ENCODE results near the gene TMEM214.

Gene TMEM214

GRCh38 chr2:27014771-27015433, 17.9 kb upstream of the TMEM214 start:
- in situ Hi-C loops (cut with HindIII; ENCODE audit: low sequenced_read_pairs), result no loop called here
- DNase-seq (ENCODE audit: low read depth), result no peak
- H3K4me3 ChIP-seq (ENCODE audit: low read depth, low read length), result no peak overlapping the region
- TF ChIP-seq CTCF (IDR thresholded peaks at IDR 0.05; ENCODE audit: low read depth, low read length, missing control alignments), result no peak

GRCh38 chr2:27016801-27017325, 15.9 kb upstream of the TMEM214 start:
- no peak overlapping the region for H3K4me3 ChIP-seq (ENCODE audit: low read depth, low read length)
- in situ Hi-C loops (cut with HindIII; ENCODE audit: low sequenced_read_pairs), result no loop called here
- peak; percentile 68 for DNase-seq (ENCODE audit: low read depth)
- TF ChIP-seq CTCF (IDR thresholded peaks at IDR 0.05; ENCODE audit: low read depth, low read length, missing control alignments), result peak; percentile 64

- no peak for TF ChIP-seq CTCF (IDR thresholded peaks at IDR 0.05; ENCODE audit: low read depth, low read length, missing control alignments)
- in situ Hi-C loops (cut with HindIII; ENCODE audit: low sequenced_read_pairs), result no loop called here
- H3K4me3 ChIP-seq (ENCODE audit: low read depth, low read length), result no peak overlapping the region
- no peak for DNase-seq (ENCODE audit: low read depth)
Observed at GRCh38 chr2:27018142-27018541, 14.6 kb upstream of the TMEM214 start.

GRCh38 chr2:27019459-27019858, 13.3 kb upstream of the TMEM214 start:
- no peak for TF ChIP-seq CTCF (IDR thresholded peaks at IDR 0.05; ENCODE audit: low read depth, low read length, missing control alignments)
- in situ Hi-C loops (cut with HindIII; ENCODE audit: low sequenced_read_pairs), result no loop called here

GRCh38 chr2:27019931-27020855, 12.6 kb upstream of the TMEM214 start:
- in situ Hi-C loops (cut with HindIII; ENCODE audit: low sequenced_read_pairs), result no loop called here
- no peak for TF ChIP-seq CTCF (IDR thresholded peaks at IDR 0.05; ENCODE audit: low read depth, low read length, missing control alignments)
- no peak for DNase-seq (ENCODE audit: low read depth)
- H3K4me3 ChIP-seq (ENCODE audit: low read depth, low read length), result no peak overlapping the region

More at GRCh38 chr2:27019459-27019858, 13.3 kb upstream of the TMEM214 start:
- no peak for DNase-seq (ENCODE audit: low read depth)
- no peak overlapping the region for H3K4me3 ChIP-seq (ENCODE audit: low read depth, low read length)

GRCh38 chr2:27021253-27022049, 11.3 kb upstream of the TMEM214 start:
- no peak for TF ChIP-seq CTCF (IDR thresholded peaks at IDR 0.05; ENCODE audit: low read depth, low read length, missing control alignments)

More at GRCh38 chr2:27021253-27022049, 11.3 kb upstream of the TMEM214 start:
- H3K4me3 ChIP-seq (ENCODE audit: low read depth, low read length), result no peak overlapping the region
- DNase-seq (ENCODE audit: low read depth), result no peak
- in situ Hi-C loops (cut with HindIII; ENCODE audit: low sequenced_read_pairs), result no loop called here

Measured in astrocyte of the cerebellum (primary cell).